IPS-NIHi11 (cell line): ENCODE data around the gene ADAP1.
"Not testable (repeated sequence)": the region's sequence is repeated elsewhere in the genome, so short reads cannot be mapped to it uniquely, and the experiment has no call there.

Experiments
- DNase-seq: peaks from one replicate; pipeline ENCODE4 v3.0.0; 2012; ENCODE audit warnings: mixed read lengths, low spot score

ADAP1 gene

DNA sequence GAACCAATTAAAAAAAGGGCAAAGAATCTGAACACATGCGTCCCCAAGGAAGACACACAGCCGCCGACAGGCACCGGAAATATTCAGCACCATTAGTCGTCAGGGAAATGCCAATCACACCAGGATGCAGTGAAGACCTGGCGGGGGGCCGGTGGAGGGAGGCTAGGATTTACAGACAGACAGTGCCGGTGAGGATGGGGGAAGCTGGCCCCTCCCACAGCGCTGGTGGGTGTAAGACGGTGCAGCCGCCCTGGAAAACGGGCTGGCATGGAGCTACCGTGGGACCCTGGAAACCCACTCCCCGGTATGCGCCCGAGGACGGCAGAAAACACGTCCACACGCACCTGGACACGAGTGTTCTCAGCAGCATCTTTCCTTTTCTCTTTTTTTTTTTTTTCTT, 4.8 kb upstream of the ADAP1 start:
- no peak for DNase-seq

GRCh38 chr7:958221-959200, 4.0 kb upstream of the ADAP1 start:
- DNase-seq: no peak

DNA sequence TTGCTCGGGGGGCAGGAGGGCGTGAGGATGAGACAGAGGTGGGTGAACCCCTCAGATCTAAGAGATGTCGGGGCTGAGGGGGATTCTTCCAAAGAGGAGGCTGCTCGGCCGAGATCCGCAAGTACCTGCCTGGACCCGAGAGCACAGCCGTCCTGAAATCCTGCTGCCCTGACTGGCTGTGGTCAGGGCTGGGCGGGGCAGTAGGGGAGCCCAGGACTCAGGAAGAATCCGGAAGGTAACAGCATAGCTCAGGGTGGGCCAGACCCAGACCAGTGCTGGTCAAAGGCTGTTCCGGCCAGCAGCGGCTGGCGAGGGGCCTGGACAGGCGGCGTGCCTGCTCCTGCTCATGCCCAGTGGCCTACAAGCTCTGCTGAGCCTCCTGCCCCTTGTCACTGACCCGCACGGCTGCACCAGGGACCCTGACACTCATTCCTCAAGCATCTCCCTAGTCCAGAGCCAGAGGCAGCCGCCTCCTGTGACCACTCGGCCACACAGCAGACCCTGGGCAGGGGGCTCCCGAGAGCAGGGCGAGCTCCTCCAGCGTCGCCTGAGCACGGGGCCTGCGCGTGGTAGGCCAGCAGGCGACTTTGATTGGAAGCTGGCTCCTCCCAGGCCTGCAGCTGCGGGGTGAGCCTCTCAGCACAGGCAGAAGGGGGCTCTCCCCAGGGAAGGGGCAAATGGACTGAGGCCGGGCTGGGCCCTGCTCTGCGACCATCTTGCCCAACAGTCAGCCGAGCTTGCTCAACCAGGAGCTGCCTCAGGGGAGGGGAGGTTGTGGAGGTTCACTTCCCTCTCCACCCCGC, 3.1 kb upstream of the ADAP1 start:
- peak; percentile 61 for DNase-seq

- no peak for DNase-seq
These were observed 1.6 kb upstream of the ADAP1 start for GRCh38 chr7:956031-956430.

DNA sequence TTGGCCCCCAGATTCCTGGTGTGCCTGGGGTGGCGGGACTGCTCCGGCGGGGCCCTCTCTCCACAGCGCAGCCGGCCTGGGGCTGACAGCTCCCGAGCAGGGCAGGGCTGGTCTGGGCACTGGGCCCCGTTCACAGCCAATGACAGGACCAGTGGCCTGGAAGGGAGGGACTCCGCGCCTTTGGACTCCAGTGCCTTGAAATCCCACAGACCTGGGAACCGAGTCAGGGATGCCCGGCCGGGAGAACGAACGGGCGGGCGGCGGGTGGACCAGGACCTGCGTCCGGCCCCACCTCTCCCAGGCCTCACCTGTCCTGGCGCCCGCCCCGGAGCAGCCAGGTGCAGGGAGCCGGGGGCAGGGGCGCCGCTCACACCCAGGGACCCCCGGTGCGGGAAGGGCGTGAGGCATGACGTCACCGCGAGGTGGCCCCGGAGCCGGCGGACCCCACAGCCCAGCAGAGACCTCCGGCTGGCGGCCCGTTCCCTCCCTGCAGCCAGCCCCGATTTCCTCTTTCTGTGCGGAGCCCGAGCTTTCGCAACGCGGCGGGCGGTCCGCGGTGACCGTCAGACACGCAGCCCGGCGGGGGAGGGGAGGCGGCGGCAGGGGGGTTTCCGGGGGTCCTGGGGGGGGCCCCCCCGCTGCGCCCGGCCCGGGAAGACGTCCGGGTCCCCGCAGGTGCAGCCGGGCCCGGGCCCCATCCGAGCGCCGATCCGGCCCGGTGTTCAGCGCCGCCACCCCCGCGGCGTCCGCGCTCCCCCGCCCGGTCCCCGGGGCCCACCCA, 743 bp downstream of the ADAP1 start:
- DNase-seq: peak; percentile 80

- DNase-seq: peak; percentile 11
These were observed 1.7 kb downstream of the ADAP1 start for GRCh38 chr7:952548-953441.

DNA sequence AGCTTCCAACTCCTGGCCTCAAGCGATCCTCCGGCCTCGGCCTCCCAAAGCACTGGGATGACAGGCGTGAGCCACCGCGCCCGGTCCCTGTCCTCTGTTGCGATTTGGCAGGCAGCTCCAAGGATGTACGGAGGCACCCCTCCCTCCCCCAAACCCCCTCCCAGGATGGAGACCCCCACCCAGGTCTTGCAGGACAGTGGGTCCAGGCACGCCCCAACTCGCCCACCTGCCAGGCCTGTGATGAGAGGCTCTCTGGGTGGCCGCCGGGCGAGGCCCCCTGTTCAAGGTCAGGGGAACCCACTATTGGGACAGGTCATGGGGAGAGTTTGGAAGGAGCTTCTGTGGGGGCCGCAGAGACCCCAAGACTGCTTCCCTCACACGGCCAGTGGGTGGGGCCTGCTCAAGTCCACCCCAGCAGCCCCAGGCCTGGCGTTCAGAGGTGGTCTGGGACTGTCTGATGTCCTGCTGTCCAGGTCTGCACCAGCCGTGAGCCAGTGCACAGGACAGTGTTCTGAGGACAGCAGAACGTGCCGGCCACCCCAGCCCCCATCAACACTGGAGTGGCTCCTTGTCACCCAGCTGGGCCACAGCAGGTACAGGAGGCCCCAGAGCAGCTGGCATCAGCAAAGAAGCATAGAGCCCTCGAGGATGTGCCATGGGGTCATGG, 2.5 kb downstream of the ADAP1 start:
- peak; percentile 7 for DNase-seq

GRCh38 chr7:949021-949934, 5.2 kb downstream of the ADAP1 start:
- DNase-seq: peak; percentile 9

GRCh38 chr7:947391-948210, 6.9 kb downstream of the ADAP1 start:
- peak; percentile 22 for DNase-seq

GRCh38 chr7:946256-946996, 8.1 kb downstream of the ADAP1 start:
- DNase-seq: peak; percentile 38

DNA sequence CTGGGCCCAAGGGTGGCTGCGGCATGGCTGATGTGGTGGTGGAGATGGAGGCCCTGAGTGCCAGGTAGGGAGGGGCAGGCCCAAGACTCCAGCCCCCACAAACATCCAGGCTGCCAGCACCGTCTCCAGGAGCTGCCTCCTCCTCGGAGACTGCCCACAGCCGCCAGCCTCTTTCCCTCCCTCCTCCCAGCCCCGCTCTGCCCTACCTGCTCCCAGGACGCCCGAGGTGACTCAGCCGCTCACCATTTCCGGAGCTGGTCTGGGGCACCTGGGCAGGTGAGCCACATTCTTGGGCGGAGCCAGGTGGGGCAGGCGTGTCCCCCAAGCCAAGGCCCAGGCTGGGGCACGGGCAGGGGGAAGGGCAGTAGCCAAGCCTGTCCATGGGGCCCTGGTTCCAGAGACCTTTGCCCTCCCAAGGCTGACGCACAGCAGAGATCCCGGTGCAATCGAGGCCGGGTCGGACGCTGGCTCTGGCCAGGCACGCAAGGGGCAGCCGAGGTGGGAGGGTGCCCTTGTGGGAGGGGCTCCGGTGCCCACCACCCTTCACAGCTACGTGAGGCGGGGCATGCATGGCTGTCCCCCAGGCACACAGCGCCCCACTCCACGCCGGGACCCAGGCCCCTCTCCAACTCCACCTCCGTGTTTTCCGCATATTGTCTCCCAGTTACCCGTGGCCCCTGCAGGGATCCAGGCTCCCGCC, 8.8 kb downstream of the ADAP1 start:
- DNase-seq: peak; percentile 87

DNA sequence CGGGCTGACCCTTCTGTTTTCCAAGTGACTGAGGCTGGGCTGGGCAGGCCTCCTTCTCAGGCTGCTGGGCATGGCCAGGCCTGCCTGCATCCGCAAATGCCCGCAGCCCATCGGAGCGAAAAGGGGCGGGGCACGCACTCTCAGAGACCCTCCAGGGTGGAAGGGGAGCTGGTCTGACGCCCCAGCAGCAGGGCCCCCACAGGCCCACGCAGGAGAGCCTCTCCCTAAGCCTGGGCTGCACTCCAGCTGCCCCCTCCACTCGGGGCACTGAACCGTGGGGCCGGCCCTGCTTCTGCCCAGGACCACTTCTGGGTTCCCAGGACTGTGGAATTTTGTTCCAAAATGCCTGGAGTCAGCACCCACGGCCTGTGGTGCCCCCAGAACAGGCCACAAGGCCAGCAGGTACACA, 9.3 kb downstream of the ADAP1 start:
- DNase-seq: no peak

- no peak for DNase-seq
These were observed 9.7 kb downstream of the ADAP1 start for GRCh38 chr7:944744-945143.

GRCh38 chr7:943793-944192, 10.7 kb downstream of the ADAP1 start:
- DNase-seq: not testable (repeated sequence)

DNA sequence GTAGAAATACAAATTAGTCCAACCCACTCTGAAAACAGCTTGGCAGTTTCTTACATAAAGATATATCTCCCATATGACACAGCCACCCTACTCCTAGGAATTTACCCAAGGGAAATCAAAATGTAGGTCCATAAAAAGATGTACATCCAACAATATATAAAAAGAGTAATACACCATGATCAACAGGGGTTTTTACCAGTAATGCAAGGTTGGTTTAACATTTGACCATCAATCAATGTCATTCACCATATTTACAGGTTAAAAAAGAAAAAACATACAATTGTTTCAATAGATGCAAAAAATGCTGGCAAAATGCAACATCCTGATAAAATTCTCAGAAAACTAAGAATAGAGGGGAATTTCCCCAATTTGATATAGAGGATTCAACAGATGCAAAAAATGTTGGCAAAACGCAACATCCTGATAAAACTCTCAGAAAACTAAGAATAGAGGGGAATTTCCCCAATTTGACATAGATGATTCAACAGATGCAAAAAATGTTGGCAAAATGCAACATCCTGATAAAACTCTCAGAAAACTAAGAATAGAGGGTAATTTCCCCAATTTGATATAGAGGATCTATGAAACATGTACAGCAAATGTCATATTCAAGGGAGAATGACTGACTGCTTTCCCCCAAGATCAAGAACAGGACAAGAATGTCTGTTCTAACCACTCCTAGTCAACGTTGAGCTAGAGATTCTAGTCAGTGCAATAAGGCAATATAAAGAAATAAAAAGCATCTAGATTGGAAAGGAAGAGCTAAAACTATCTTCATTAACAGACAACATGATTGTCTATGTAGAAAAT, 13.7 kb downstream of the ADAP1 start:
- DNase-seq: no peak

DNA sequence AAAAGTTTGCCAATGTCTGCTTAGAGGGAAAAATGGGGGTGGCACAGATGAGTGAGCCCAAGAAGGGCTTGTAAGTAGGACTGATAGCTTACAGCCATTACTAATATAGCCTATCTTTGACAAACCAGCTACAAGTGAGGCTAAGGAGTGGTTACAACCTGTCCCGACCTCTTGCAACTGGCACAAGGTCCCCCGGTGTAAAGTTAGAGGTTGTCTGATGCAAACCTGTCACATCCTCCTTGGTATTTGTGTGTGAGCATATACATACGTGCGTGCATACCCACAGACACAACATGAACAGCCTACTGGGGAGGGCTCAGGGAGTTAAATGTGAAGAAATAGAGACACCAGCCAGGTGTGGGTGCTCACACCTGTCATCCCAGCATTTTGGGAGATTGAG, 14.6 kb downstream of the ADAP1 start:
- no peak for DNase-seq
